Endothelial cell of umbilical vein (primary cell): Measurements from ENCODE around the gene POU6F2. TPM values are rescaled to one million over a fixed set of nuclear protein-coding genes. Genes with fewer than 3 reads are reported as not detected.

Source experiments
- BruUV-seq: library from RNA; stranded (reverse); fragments of 400-500 nt; replicated peaks from 2 replicates; lab custom pipeline; 2021; lab: Mats Ljungman, UMichigan
- CTCF ChIA-PET: fragments of 300-600, 350-600 bp; sonication (Branson Sonifier 250); formaldehyde crosslinking; loops from one replicate; lab custom pipeline; 2021; ENCODE audit warnings: antibody characterized with exemption, inconsistent platforms; lab: Charles Lee
- POLR2A ChIA-PET: fragments of 300-600, 350-600 bp; sonication (Branson Sonifier 250); formaldehyde crosslinking; loops from one replicate; lab custom pipeline; 2021; ENCODE audit warnings: antibody characterized with exemption, inconsistent platforms; lab: Charles Lee
- DNase-seq: peaks from one replicate; pipeline ENCODE4 v3.0.0-alpha.2; 2011; ENCODE audit warnings: low read depth, low spot score
- FAIRE-seq: peaks from 2 replicates; lab custom pipeline; 2011; peaks lifted over from hg19 to GRCh38; lab: Jason Lieb, UNC
- H2AFZ ChIP-seq: 2 replicates; pipeline ENCODE4 v1.6.0; 2012; ENCODE audit warnings: low read depth, low read length, control low read depth, inconsistent platforms
- H3K27ac ChIP-seq: 2 replicates; pipeline ENCODE4 v1.5.1; 2011; ENCODE audit warnings: low read depth, mild to moderate bottlenecking, control low read depth, low read length, moderate library complexity; ENCODE audit not compliant: insufficient read depth
- H3K27me3 ChIP-seq, 2 experiments: 2 replicates each; pipeline versions ENCODE4 v1.6.0 to v1.6.1; 2011; ENCODE audit warnings: low read length in 2 of 2, mixed read lengths in 1 of 2; ENCODE audit not compliant: control insufficient read depth in 2 of 2, insufficient read depth in 2 of 2
- H3K36me3 ChIP-seq, 2 experiments: 2 replicates in 1 of 2; 3 replicates in 1 of 2; pipeline ENCODE4 v1.5.1; 2011; ENCODE audit warnings: low read length in 2 of 2, mild to moderate bottlenecking in 1 of 2, moderate library complexity in 1 of 2; ENCODE audit not compliant: control insufficient read depth in 2 of 2, insufficient read depth in 2 of 2; ENCODE audit errors: extremely low read depth in 1 of 2
- H3K4me1 ChIP-seq: 3 replicates; pipeline ENCODE4 v1.5.1; 2011; ENCODE audit warnings: mild to moderate bottlenecking, low read length; ENCODE audit not compliant: control insufficient read depth, insufficient read depth; ENCODE audit errors: extremely low read depth
- H3K4me2 ChIP-seq: 2 replicates; pipeline ENCODE4 v1.6.1; 2011; ENCODE audit warnings: low read length, control low read depth, mixed read lengths; ENCODE audit not compliant: insufficient read depth
- H3K4me3 ChIP-seq, 3 experiments: fragments of 200-600 bp in 1 of 3; sonication (generic), shearing (Covaris generic) in 1 of 3; replicated peaks in 1 of 3; 2 replicates each; pipeline ENCODE4 v1.5.1; 2011 to 2016; ENCODE audit warnings: control low read depth in 3 of 3, low read length in 3 of 3, mild to moderate bottlenecking in 2 of 3, inconsistent platforms in 1 of 3, low read depth in 1 of 3, moderate library complexity in 1 of 3; ENCODE audit not compliant: insufficient read depth in 1 of 3
- H3K79me2 ChIP-seq: 2 replicates; pipeline ENCODE4 v1.6.0; 2012; ENCODE audit warnings: low read length, inconsistent platforms; ENCODE audit not compliant: control insufficient read depth, insufficient read depth
- H3K9ac ChIP-seq: replicated peaks from 2 replicates; pipeline ENCODE3; 2011; ENCODE audit warnings: low read length, control low read depth; ENCODE audit not compliant: insufficient read depth; ENCODE audit errors: extremely low read depth
- H3K9me1 ChIP-seq: replicated peaks from 3 replicates; pipeline ENCODE4 v1.6.0; 2011; ENCODE audit warnings: mild to moderate bottlenecking, low read length; ENCODE audit not compliant: control insufficient read depth, insufficient read depth; ENCODE audit errors: extremely low read depth
- H3K9me3 ChIP-seq: replicated peaks from 2 replicates; pipeline ENCODE4 v1.5.1; 2012; ENCODE audit warnings: low read length, inconsistent platforms; ENCODE audit not compliant: control insufficient read depth, insufficient read depth
- H4K20me1 ChIP-seq: replicated peaks from 2 replicates; pipeline ENCODE3; 2011; ENCODE audit warnings: mild to moderate bottlenecking, low read length; ENCODE audit not compliant: control insufficient read depth, insufficient read depth; ENCODE audit errors: extremely low read depth
- EZH2 ChIP-seq: IDR thresholded peaks from 2 replicates; pipeline ENCODE4 v1.6.1; 2012; ENCODE audit warnings: borderline replicate concordance, low read depth, mild to moderate bottlenecking, moderate library complexity, low read length, inconsistent platforms; ENCODE audit not compliant: severe bottlenecking
- FOS ChIP-seq: IDR thresholded peaks from 2 replicates; pipeline ENCODE4 v1.6.1; 2011; ENCODE audit warnings: mild to moderate bottlenecking, low read length, moderate library complexity, borderline replicate concordance; ENCODE audit not compliant: insufficient read depth
- GATA2 ChIP-seq: IDR thresholded peaks from 2 replicates; pipeline ENCODE4 v1.7.0; 2011; ENCODE audit warnings: low read depth, mild to moderate bottlenecking, moderate library complexity, mixed read lengths, low read length; ENCODE audit not compliant: insufficient read length, insufficient read depth
- JUN ChIP-seq: IDR thresholded peaks from 2 replicates; pipeline ENCODE4 v1.6.1; 2011; ENCODE audit warnings: borderline replicate concordance, low read depth; ENCODE audit not compliant: insufficient read length, insufficient read depth
- MAX ChIP-seq: IDR thresholded peaks from 2 replicates; pipeline ENCODE4 v1.6.1; 2011; ENCODE audit not compliant: insufficient read depth, insufficient read length
- MYC ChIP-seq: IDR thresholded peaks from one replicate; pipeline ENCODE4 v1.6.1; 2011; ENCODE audit warnings: mild to moderate bottlenecking, low read depth, low read length
- POLR2A ChIP-seq: IDR thresholded peaks from 2 replicates; pipeline ENCODE4 v1.6.1; 2012; ENCODE audit warnings: low read depth, mild to moderate bottlenecking, control low read depth, low read length
- POLR2AphosphoS5 ChIP-seq: IDR thresholded peaks from 2 replicates; pipeline ENCODE4 v1.6.1; 2012; ENCODE audit warnings: low read depth, mild to moderate bottlenecking, control low read depth, low read length, moderate library complexity; ENCODE audit not compliant: insufficient read depth
- dilution Hi-C: fragments of 300-500 bp; cut with MboI; formaldehyde crosslinking; loops from one replicate; pipeline ENCODE4 v1.15.0; 2019; ENCODE audit warnings: low sequenced_read_pairs; ENCODE audit not compliant: extremely low pct_ligation_motif_present
- intact Hi-C: fragments of 100-400 bp; cut with micrococcal nuclease; formaldehyde crosslinking; loops from one replicate; pipeline ENCODE4 v1.10.0; 2022
- polyA plus RNA-seq, 4 experiments: library from polyadenylated mRNA; depleted of rRNA in 3 of 4; stranded (reverse) in 3 of 4; unstranded in 1 of 4; fragments of >200 nt; gene quantifications; 2 replicates each; pipeline versions ENCODE4 v1.2.1 to v1.2.3, GENCODE V29; 2011 to 2012; ENCODE audit warnings: missing spikeins in 1 of 4
- total RNA-seq: library from RNA; stranded (reverse); gene quantifications from 2 replicates; pipeline ENCODE4 v1.2.3, GENCODE V29; 2021
- TF ChIP-seq, protein P1 (sequence below), 2 donors: IDR thresholded peaks; 1 replicate in 1 of 2; 2 replicates in 1 of 2; pipeline ENCODE4 v1.5.1; 2011; ENCODE audit warnings: low read length in 2 of 2, mild to moderate bottlenecking in 2 of 2, moderate library complexity in 2 of 2, control low read depth in 1 of 2, inconsistent platforms in 1 of 2, low read depth in 1 of 2; ENCODE audit not compliant: insufficient read depth in 1 of 2; ENCODE audit errors: extremely low read depth in 1 of 2

Gene POU6F2
- total and polyA plus RNA-seq, 2 donors (not counting 3 experiments of a cell fraction or from before 2014, with no cell fraction given): 0.29 TPM; not detected in 1

DNA sequence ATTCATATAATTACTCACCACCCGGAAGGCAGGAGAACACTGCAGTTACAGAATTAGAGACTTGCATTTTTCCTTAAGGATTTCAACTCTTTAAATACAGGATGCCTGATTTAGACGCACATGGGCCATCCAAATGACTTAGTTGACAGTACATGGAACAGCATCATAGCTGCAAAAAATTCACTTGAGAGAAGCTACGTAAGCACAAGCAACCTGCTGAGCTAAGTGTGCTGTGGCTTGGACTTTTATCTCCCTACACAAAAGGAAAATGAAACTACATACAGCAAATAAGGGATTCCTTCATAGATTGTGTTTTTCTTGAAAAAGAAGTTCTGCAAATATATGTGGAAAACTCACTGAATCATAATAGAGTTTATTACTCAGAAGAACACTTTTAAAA lies 152.6 kb downstream of the POU6F2 start:
- no peak for DNase-seq
- no peak overlapping the region for H3K27ac ChIP-seq
- H3K4me2 ChIP-seq: no peak overlapping the region
- BruUV-seq: no TSS peak
- no peaks in the 10 kb centered on the region for H3K9me3 ChIP-seq
- dilution Hi-C loops: no loop called here
- ChIA-PET CTCF (no interaction called here), POLR2A (no interaction called here)
- H3K36me3 ChIP-seq: no peaks in the 10 kb centered on the region
- H3K9me1 ChIP-seq: no peaks in the 10 kb centered on the region
- H3K27me3 ChIP-seq: no peaks in the 10 kb centered on the region
- no peak overlapping the region for H2AFZ ChIP-seq
- H3K79me2 ChIP-seq: no peaks in the 10 kb centered on the region
- intact Hi-C loops: no loop called here
- H3K9ac ChIP-seq: no peak overlapping the region
- no peaks in the 10 kb centered on the region for H3K4me1 ChIP-seq
- H4K20me1 ChIP-seq: no peaks in the 10 kb centered on the region
- H3K4me3 ChIP-seq: no peak overlapping the region
- TF ChIP-seq POLR2A: no peak
- no peak for TF ChIP-seq FOS
- no peak for TF ChIP-seq JUN
- no peak for TF ChIP-seq POLR2AphosphoS5
- no peak for FAIRE-seq

GRCh38 chr7:39130857-39131526 lies 153.3 kb downstream of the POU6F2 start:
- POLR2A ChIA-PET: no interaction called here
- no peaks in the 10 kb centered on the region for H3K79me2 ChIP-seq
- no peak for DNase-seq
- no TSS peak for BruUV-seq
- TF ChIP-seq MYC (no peak), GATA2 (no peak), MAX (no peak), JUN (no peak), EZH2 (no peak), POLR2A (no peak), FOS (no peak), POLR2AphosphoS5 (no peak)
- TF ChIP-seq, protein P1, sequence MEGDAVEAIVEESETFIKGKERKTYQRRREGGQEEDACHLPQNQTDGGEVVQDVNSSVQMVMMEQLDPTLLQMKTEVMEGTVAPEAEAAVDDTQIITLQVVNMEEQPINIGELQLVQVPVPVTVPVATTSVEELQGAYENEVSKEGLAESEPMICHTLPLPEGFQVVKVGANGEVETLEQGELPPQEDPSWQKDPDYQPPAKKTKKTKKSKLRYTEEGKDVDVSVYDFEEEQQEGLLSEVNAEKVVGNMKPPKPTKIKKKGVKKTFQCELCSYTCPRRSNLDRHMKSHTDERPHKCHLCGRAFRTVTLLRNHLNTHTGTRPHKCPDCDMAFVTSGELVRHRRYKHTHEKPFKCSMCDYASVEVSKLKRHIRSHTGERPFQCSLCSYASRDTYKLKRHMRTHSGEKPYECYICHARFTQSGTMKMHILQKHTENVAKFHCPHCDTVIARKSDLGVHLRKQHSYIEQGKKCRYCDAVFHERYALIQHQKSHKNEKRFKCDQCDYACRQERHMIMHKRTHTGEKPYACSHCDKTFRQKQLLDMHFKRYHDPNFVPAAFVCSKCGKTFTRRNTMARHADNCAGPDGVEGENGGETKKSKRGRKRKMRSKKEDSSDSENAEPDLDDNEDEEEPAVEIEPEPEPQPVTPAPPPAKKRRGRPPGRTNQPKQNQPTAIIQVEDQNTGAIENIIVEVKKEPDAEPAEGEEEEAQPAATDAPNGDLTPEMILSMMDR (IDR thresholded peaks at IDR 0.05; ENCODE audit: extremely low read depth in 1 of 2, insufficient read depth in 1 of 2, low read depth in 1 of 2, low read length in 2 of 2): no peak
- CTCF ChIA-PET: no interaction called here
- no peaks in the 10 kb centered on the region for H3K9me3 ChIP-seq
- no peak overlapping the region for H3K27ac ChIP-seq
- H3K36me3 ChIP-seq: no peaks in the 10 kb centered on the region
- intact Hi-C loops: no loop called here
- dilution Hi-C loops: no loop called here
- H3K4me3 ChIP-seq: no peak overlapping the region
- H3K9ac ChIP-seq: no peak overlapping the region
- H3K9me1 ChIP-seq: no peaks in the 10 kb centered on the region
- no peak for FAIRE-seq
- no peak overlapping the region for H2AFZ ChIP-seq
- no peaks in the 10 kb centered on the region for H3K27me3 ChIP-seq
- H3K4me2 ChIP-seq: no peak overlapping the region
- H3K4me1 ChIP-seq: no peaks in the 10 kb centered on the region
- H4K20me1 ChIP-seq: no peaks in the 10 kb centered on the region
